Nephron (organoid): Measurements from ENCODE around the gene CEP57.

ENCODE experiments used
- H3K27ac Mint-ChIP-seq, 3 experiments: 2 replicates each; pipeline ENCODE4 v1.8.0; 2020; ENCODE audit warnings: mixed read lengths in 3 of 3, mild to moderate bottlenecking in 2 of 3, moderate library complexity in 1 of 3
- H3K27me3 Mint-ChIP-seq: 2 replicates; pipeline ENCODE4 v1.8.0; 2021; ENCODE audit warnings: low read depth, mild to moderate bottlenecking, moderate library complexity, mixed read lengths
- H3K36me3 Mint-ChIP-seq: 2 replicates; pipeline ENCODE4 v1.8.0; 2020; ENCODE audit warnings: low read depth, mixed read lengths
- H3K4me1 Mint-ChIP-seq: 2 replicates; pipeline ENCODE4 v1.8.0; 2020; ENCODE audit warnings: mixed read lengths
- H3K4me3 Mint-ChIP-seq, 3 experiments: 2 replicates each; pipeline ENCODE4 v1.8.0; 2020; ENCODE audit warnings: mild to moderate bottlenecking in 3 of 3, mixed read lengths in 3 of 3, moderate library complexity in 2 of 3
- H3K9me3 Mint-ChIP-seq: 2 replicates; pipeline ENCODE4 v1.8.0; 2020; ENCODE audit warnings: mixed read lengths
- CTCF ChIP-seq, 3 experiments: fragments of 200-600 bp; sonication (generic); IDR thresholded peaks; one replicate each; pipeline ENCODE4 v1.5.0; 2021; ENCODE audit warnings: antibody characterized with exemption in 3 of 3; ENCODE audit not compliant: unreplicated experiment in 3 of 3

CEP57 gene

DNA sequence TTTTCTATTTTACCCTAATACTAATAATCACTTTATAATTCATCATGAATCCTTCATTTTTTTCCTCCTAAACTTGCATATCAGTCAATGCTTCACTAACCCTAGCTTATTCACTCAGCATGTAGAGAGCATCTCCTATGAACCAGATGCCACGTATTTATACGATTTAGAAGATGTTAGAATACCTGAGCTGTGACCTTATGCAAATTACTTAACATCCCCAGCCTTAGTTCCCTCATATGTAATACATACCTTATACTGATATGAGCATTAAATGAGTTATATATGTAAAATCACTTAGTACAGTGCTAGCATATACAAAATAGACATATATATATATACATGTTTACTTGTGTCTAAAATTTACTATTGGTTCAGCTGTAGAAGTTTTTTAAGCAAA, 9.8 kb upstream of the CEP57 start:
- no peaks in the 10 kb centered on the region for H3K27me3 Mint-ChIP-seq

DNA sequence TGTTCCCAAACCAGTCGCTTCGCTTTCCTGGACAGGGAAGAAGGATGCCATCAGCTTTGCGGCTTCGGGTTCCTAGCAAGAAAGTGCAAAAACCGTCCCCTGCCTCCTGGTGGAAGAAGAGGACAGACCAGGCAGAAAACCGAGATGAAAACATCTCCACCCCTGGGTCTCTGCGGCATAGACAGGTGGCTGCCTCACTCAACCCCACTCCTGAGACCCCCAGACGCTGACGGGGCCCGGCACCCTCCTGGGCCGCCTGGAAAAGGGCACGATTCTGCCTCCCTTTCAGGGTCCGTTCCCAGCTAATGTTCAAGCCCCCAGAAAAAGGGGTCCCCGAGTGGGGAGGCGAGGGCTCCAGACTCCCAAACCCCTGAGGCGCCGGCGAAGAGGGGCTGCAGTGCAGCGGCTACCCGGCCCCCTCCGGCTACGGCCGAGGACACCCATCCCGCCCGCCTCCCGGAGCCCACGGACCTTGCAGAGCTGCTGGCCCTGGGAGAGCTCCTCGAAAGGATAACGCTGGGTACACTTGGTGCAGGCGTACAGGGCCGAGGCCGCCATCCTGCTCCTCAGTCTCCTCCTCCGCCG, 1.3 kb upstream of the CEP57 start:
- H3K27ac Mint-ChIP-seq, result peak overlapping the region; percentile 95 to 100 (median 97)
- H3K9me3 Mint-ChIP-seq, result no peaks in the 10 kb centered on the region
- H3K27me3 Mint-ChIP-seq, result no peaks in the 10 kb centered on the region
- peak overlapping the region; percentile 92 to 100 (median 100) for H3K4me3 Mint-ChIP-seq
- TF ChIP-seq CTCF (IDR thresholded peaks at IDR 0.05; ENCODE audit: unreplicated experiment in 3 of 3), result peak; percentile 34 to 53 (median 43)
- peaks cover 29% of the 10 kb centered on the region for H3K36me3 Mint-ChIP-seq
- H3K4me1 Mint-ChIP-seq, result peaks cover 32% of the 10 kb centered on the region

More for the DNA sequence above, 9.8 kb upstream of the CEP57 start:
- TF ChIP-seq CTCF (IDR thresholded peaks at IDR 0.05; ENCODE audit: unreplicated experiment in 3 of 3), result no peak
- no peak overlapping the region for H3K27ac Mint-ChIP-seq
- H3K36me3 Mint-ChIP-seq, result peaks cover 69% of the 10 kb centered on the region
- no peak overlapping the region for H3K4me3 Mint-ChIP-seq
- H3K9me3 Mint-ChIP-seq, result no peaks in the 10 kb centered on the region
- no peaks in the 10 kb centered on the region for H3K4me1 Mint-ChIP-seq

- no peaks in the 10 kb centered on the region for H3K9me3 Mint-ChIP-seq
- no peak for TF ChIP-seq CTCF (IDR thresholded peaks at IDR 0.05; ENCODE audit: unreplicated experiment in 3 of 3)
- no peaks in the 10 kb centered on the region for H3K27me3 Mint-ChIP-seq
- H3K36me3 Mint-ChIP-seq, result peaks cover 25% of the 10 kb centered on the region
- peak within 1 kb of the TSS; percentile 99 to 100 (median 100) for H3K4me3 Mint-ChIP-seq
- peaks cover 38% of the 10 kb centered on the region for H3K4me1 Mint-ChIP-seq
- peak within 1 kb of the TSS; percentile 97 to 100 (median 100) for H3K27ac Mint-ChIP-seq
Measured at GRCh38 chr11:95789506-95790122, 684 bp upstream of the CEP57 start, which contains the start of gene FAM76B. Gene FAM76B, minus strand, starts transcription at chr11:95789782. Its CDS starts 304 bp downstream, at chr11:95789478.

GRCh38 chr11:95790933-95791708, 823 bp downstream of the CEP57 start:
- peak overlapping the region; percentile 97 to 100 (median 100) for H3K27ac Mint-ChIP-seq
- H3K9me3 Mint-ChIP-seq, result no peaks in the 10 kb centered on the region

DNA sequence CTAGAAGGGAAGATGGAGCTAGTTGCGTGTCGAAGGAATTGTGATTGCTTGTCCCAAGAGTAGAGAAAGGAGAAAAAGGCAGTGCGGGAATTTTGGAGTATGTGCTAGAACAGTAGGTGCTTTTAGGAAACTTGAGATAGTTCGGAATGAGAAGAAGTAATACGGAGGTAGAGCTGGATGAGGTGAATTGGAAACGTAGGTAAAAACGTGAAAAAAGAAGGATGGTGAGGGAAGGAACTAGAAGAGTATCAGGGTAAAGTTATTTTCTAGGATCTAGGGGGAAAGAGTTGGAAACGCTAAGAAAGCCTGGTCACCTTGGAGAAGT, 1.4 kb downstream of the CEP57 start:
- no peaks in the 10 kb centered on the region for H3K9me3 Mint-ChIP-seq
- TF ChIP-seq CTCF (IDR thresholded peaks at IDR 0.05; ENCODE audit: unreplicated experiment in 3 of 3), result no peak
- no peaks in the 10 kb centered on the region for H3K27me3 Mint-ChIP-seq
- H3K4me1 Mint-ChIP-seq, result peaks cover 43% of the 10 kb centered on the region
- H3K36me3 Mint-ChIP-seq, result peaks cover 8% of the 10 kb centered on the region
- H3K4me3 Mint-ChIP-seq, result peak overlapping the region; percentile 99 to 100 (median 100)
- peak overlapping the region; percentile 97 to 100 (median 100) for H3K27ac Mint-ChIP-seq

More at GRCh38 chr11:95790933-95791708, 823 bp downstream of the CEP57 start:
- Mint-ChIP-seq H3K4me1 (peaks cover 40% of the 10 kb centered on the region), H3K36me3 (peaks cover 10% of the 10 kb centered on the region), H3K4me3 (peak overlapping the region; percentile 99 to 100 (median 100)), H3K27me3 (no peaks in the 10 kb centered on the region)
- TF ChIP-seq CTCF (IDR thresholded peaks at IDR 0.05; ENCODE audit: unreplicated experiment in 3 of 3), result no peak
